ENCODE data around the gene TTLL11. TPM values are rescaled to one million over a fixed set of nuclear protein-coding genes. Genes with fewer than 3 reads are reported as not detected.

The TTLL11 gene
- total and polyA plus RNA-seq, 2 of the 8 experiments (the other 6 are each of a cell fraction or from before 2014, with no cell fraction given) = 0.56 to 0.80 TPM

GRCh38 chr9:121797081-121797480 is 296.0 kb downstream of the TTLL11 start:
- DNase-seq (ENCODE audit: low read depth in 1 of 2, low spot score in 2 of 2) = no peak
- H4K8ac ChIP-seq (ENCODE audit: extremely low read depth, insufficient read depth, low read length) = no peak overlapping the region
- peak overlapping the region; percentile 8; the same call in 1 of the 2 replicates for H2BK5ac ChIP-seq (ENCODE audit: low read depth, low read length)
- no peak overlapping the region for H3K4me2 ChIP-seq (ENCODE audit: insufficient read depth in 1 of 2, low read depth in 2 of 2, low read length in 2 of 2)
- POLR2A ChIA-PET (ENCODE audit: partially characterized antibody) = no interaction called here
- no peak overlapping the region for H3K23ac ChIP-seq (ENCODE audit: insufficient read length)
- CTCF ChIA-PET (ENCODE audit: partially characterized antibody) = no interaction called here
- H3K4me3 ChIP-seq (ENCODE audit: extremely low read depth in 1 of 4, insufficient read depth in 2 of 4, low read depth in 3 of 4, low read length in 4 of 4) = no peak overlapping the region
- H3K27ac ChIP-seq (ENCODE audit: low read depth, low read length) = no peak overlapping the region
- H2AK5ac ChIP-seq (ENCODE audit: low read depth, low read length) = no peak overlapping the region
- no peaks in the 10 kb centered on the region for H3K9me3 ChIP-seq (ENCODE audit: insufficient read depth in 2 of 2, low read depth in 1 of 2, low read length in 1 of 2)
- FAIRE-seq = no peak
- H2BK12ac ChIP-seq (ENCODE audit: low read depth, low read length) = 0 out of 2 replicates have a peak overlapping the region, but pooled peaks have one; percentile 5
- H3K27me3 ChIP-seq (replicated peaks in 1 of 4; ENCODE audit: control insufficient read depth in 3 of 4, extremely low read depth in 1 of 4, insufficient read depth in 3 of 4, low read length in 3 of 4) = no peaks in the 10 kb centered on the region
- no peaks in the 10 kb centered on the region for H3K36me3 ChIP-seq (ENCODE audit: control insufficient read depth in 2 of 4, insufficient read depth in 4 of 4, low read length in 3 of 4)
- no peak overlapping the region for H2BK120ac ChIP-seq (replicated peaks; ENCODE audit: low read depth, low read length)
- H3K23me2 ChIP-seq (ENCODE audit: low read depth, low read length) = no peaks in the 10 kb centered on the region
- H3K4me1 ChIP-seq (replicated peaks in 1 of 4; ENCODE audit: control insufficient read depth in 3 of 4, insufficient read depth in 4 of 4, low read length in 3 of 4) = peaks cover 0 to 5% (median 1%) of the 10 kb centered on the region in 4 experiments; a peak in 1 of 7 replicates
- H4K5ac ChIP-seq (ENCODE audit: insufficient read length, low read depth, low read length) = no peak overlapping the region
- H4K91ac ChIP-seq (replicated peaks; ENCODE audit: insufficient read length, low read length) = no peak overlapping the region
- H3K18ac ChIP-seq (ENCODE audit: extremely low read depth, low read length) = peak overlapping the region; percentile 2; the same call in 1 of the 2 replicates
- no peak overlapping the region for H3K9ac ChIP-seq (replicated peaks in 1 of 4; ENCODE audit: extremely low read depth in 1 of 4, low read depth in 3 of 4, low read length in 3 of 4)
- H3K79me2 ChIP-seq (ENCODE audit: control insufficient read depth in 1 of 2, insufficient read depth in 2 of 2, low read length in 2 of 2) = no peaks in the 10 kb centered on the region
- H2BK15ac ChIP-seq (ENCODE audit: low read length) = no peak overlapping the region
- no peak overlapping the region for H3K4ac ChIP-seq (replicated peaks; ENCODE audit: insufficient read length, low read depth, low read length)
- WGBS, 2 experiments (ENCODE audit: extremely low coverage in 1 of 2, insufficient coverage in 1 of 2, insufficient read length in 1 of 2, insufficient replicate concordance in 2 of 2, low coverage in 1 of 2, low lambda C conversion rate in 2 of 2, missing lambda C conversion rate in 1 of 2) = 58 to 100% methylated on average over 1 to 2 of the region's 2 CpGs
- no peaks in the 10 kb centered on the region for H4K20me1 ChIP-seq (replicated peaks in 1 of 2; ENCODE audit: control insufficient read depth in 1 of 2, insufficient read depth in 2 of 2, low read length in 2 of 2)
- H2AFZ ChIP-seq (ENCODE audit: low read length) = no peak overlapping the region
- H3K79me1 ChIP-seq (ENCODE audit: low read depth, low read length) = no peaks in the 10 kb centered on the region
- TF ChIP-seq ATF2 (IDR thresholded peaks at IDR 0.05; ENCODE audit: low read length) = no peak
- no peak for TF ChIP-seq CBX8 (IDR thresholded peaks at IDR 0.05; ENCODE audit: borderline replicate concordance, low read depth, low read length)
- H3K14ac ChIP-seq (ENCODE audit: insufficient read length) = no peak overlapping the region
- H2BK20ac ChIP-seq (ENCODE audit: low read length) = peak overlapping the region; percentile 6; the same call in 1 of the 2 replicates
- no peak overlapping the region for H3K56ac ChIP-seq (replicated peaks; ENCODE audit: insufficient read length, low read depth, low read length)

All from H1 (cell line).